Embryonic facial prominence (tissue), 1 donor: Measurements from ENCODE around the gene IL3RA.
A peak's percentile ranks its signal among the peaks of the same experiment; 100 is the strongest.

Experiments
- DNase-seq: peaks from one replicate; pipeline ENCODE4 v3.0.0-alpha.2; 2016; ENCODE audit errors: extremely low spot score

Gene IL3RA

GRCh38 chrX:1384658-1385252 lies 48.2 kb downstream of the IL3RA start:
- DNase-seq = no peak

GRCh38 chrX:1385253-1386223 lies 49.0 kb downstream of the IL3RA start:
- no peak for DNase-seq

GRCh38 chrX:1386338-1387127 lies 49.9 kb downstream of the IL3RA start:
- no peak for DNase-seq

GRCh38 chrX:1387141-1387776 lies 50.7 kb downstream of the IL3RA start:
- no peak for DNase-seq

GRCh38 chrX:1388651-1389050 lies 52.1 kb downstream of the IL3RA start:
- no peak for DNase-seq

GRCh38 chrX:1389181-1389992 lies 52.8 kb downstream of the IL3RA start:
- DNase-seq = no peak

- no peak for DNase-seq
Observed at GRCh38 chrX:1389993-1390285, 53.4 kb downstream of the IL3RA start.

- DNase-seq = no peak
Observed at GRCh38 chrX:1390621-1391369, 54.2 kb downstream of the IL3RA start.

GRCh38 chrX:1391370-1391706 lies 54.8 kb downstream of the IL3RA start:
- DNase-seq = peak; percentile 79

GRCh38 chrX:1391707-1392375 lies 55.3 kb downstream of the IL3RA start, which contains the start of gene SLC25A6:
SLC25A6 (minus strand) TSS chrX:1392113; CDS start chrX:1392009, 104 bp downstream.
- DNase-seq = peak; percentile 96

- peak; percentile 65 for DNase-seq
Observed at GRCh38 chrX:1392376-1393068, 55.9 kb downstream of the IL3RA start.

GRCh38 chrX:1393871-1394615 lies 57.5 kb downstream of the IL3RA start:
- DNase-seq = no peak

GRCh38 chrX:1394731-1395501 lies 58.3 kb downstream of the IL3RA start:
- DNase-seq = no peak

- no peak for DNase-seq
Observed at GRCh38 chrX:1395646-1396216, 59.1 kb downstream of the IL3RA start.

- no peak for DNase-seq
Observed at GRCh38 chrX:1397001-1397400, 60.4 kb downstream of the IL3RA start.

- DNase-seq = no peak
Observed at GRCh38 chrX:1397441-1398270, 61.1 kb downstream of the IL3RA start.
